OCI-LY1 (cell line): Measurements from ENCODE around the gene ADAM8.

Experiments used
- H2AFZ ChIP-seq: fragments of 200-600 bp; sonication (generic), shearing (Covaris generic); 2 replicates; pipeline ENCODE4 v1.6.0; 2014; ENCODE audit warnings: antibody characterized with exemption, mild to moderate bottlenecking, low read length
- H3F3A ChIP-seq: fragments of 200-600 bp; sonication (generic), shearing (Covaris generic); 2 replicates; pipeline ENCODE4 v1.6.0; 2014; ENCODE audit warnings: mild to moderate bottlenecking, antibody characterized with exemption, low read length, moderate library complexity; ENCODE audit not compliant: insufficient read depth
- H3K27ac ChIP-seq: fragments of 200-600 bp; sonication (generic); 2 replicates; pipeline ENCODE4 v1.5.1; 2014; ENCODE audit warnings: low read length, mixed run types, mild to moderate bottlenecking, low read depth; ENCODE audit not compliant: poor library complexity, severe bottlenecking
- H3K27me3 ChIP-seq: fragments of 200-600 bp; sonication (generic); 2 replicates; pipeline ENCODE4 v1.6.0; 2014; ENCODE audit warnings: antibody characterized with exemption, mild to moderate bottlenecking, low read length, moderate library complexity; ENCODE audit not compliant: insufficient read depth
- H3K36me3 ChIP-seq: fragments of 200-600 bp; sonication (generic); 2 replicates; pipeline ENCODE4 v1.6.1; 2014; ENCODE audit warnings: mild to moderate bottlenecking, antibody characterized with exemption, low read length, moderate library complexity, mixed read lengths; ENCODE audit not compliant: insufficient read depth
- H3K4me1 ChIP-seq: fragments of 200-600 bp; sonication (generic); 2 replicates; pipeline ENCODE4 v1.5.1; 2014; ENCODE audit warnings: mild to moderate bottlenecking, low read length, moderate library complexity; ENCODE audit not compliant: insufficient read depth, severe bottlenecking
- H3K4me2 ChIP-seq: fragments of 200-600 bp; sonication (generic), shearing (Covaris generic); 2 replicates; pipeline ENCODE4 v1.6.1; 2014; ENCODE audit warnings: low read length
- H3K4me3 ChIP-seq: fragments of 200-600 bp; sonication (generic); 2 replicates; pipeline ENCODE4 v1.5.1; 2014; ENCODE audit warnings: low read length, low read depth, mild to moderate bottlenecking, mixed read lengths; ENCODE audit not compliant: poor library complexity, severe bottlenecking
- H3K79me2 ChIP-seq: fragments of 200-600 bp; shearing (Covaris generic); 2 replicates; pipeline ENCODE4 v1.6.1; 2016; ENCODE audit warnings: mixed run types, low read length, mixed read lengths; ENCODE audit not compliant: insufficient read depth
- H3K9ac ChIP-seq: fragments of 200-600 bp; sonication (generic), shearing (Covaris generic); 2 replicates; pipeline ENCODE4 v1.6.1; 2014; ENCODE audit warnings: mild to moderate bottlenecking, low read length, mixed read lengths
- H3K9me2 ChIP-seq: fragments of 200-600 bp; sonication (generic), shearing (Covaris generic); 2 replicates; pipeline ENCODE4 v1.6.1; 2014; ENCODE audit warnings: low read depth, mild to moderate bottlenecking, low read length, mixed read lengths
- H3K9me3 ChIP-seq: fragments of 200-600 bp; shearing (Covaris generic); 2 replicates; pipeline ENCODE4 v1.6.1; 2014; ENCODE audit warnings: low read length, mixed read lengths
- H4K20me1 ChIP-seq: fragments of 200-600 bp; sonication (generic), shearing (Covaris generic); 2 replicates; pipeline ENCODE4 v1.6.0; 2016; ENCODE audit warnings: mild to moderate bottlenecking, low read length; ENCODE audit not compliant: insufficient read depth
- CTCF ChIP-seq: fragments of 200-600 bp; sonication (generic), shearing (Covaris generic); IDR thresholded peaks from 2 replicates; pipeline ENCODE4 v1.5.1; 2017; ENCODE audit warnings: mild to moderate bottlenecking, antibody characterized with exemption, low read length, moderate library complexity, mixed read lengths
- EZH2 ChIP-seq: fragments of 200-600 bp; sonication (generic), shearing (Covaris generic); IDR thresholded peaks from 2 replicates; pipeline ENCODE4 v1.8.0; 2017; ENCODE audit warnings: borderline replicate concordance, mixed run types, mild to moderate bottlenecking, antibody characterized with exemption, low read length, moderate library complexity, mixed read lengths

The ADAM8 gene

GRCh38 chr10:133263674-133264073, 13.0 kb downstream of the ADAM8 start:
- H3K27me3 ChIP-seq = peaks cover 12% of the 10 kb centered on the region
- H3K9ac ChIP-seq = no peak overlapping the region
- TF ChIP-seq EZH2 (no peak), CTCF (no peak)

GRCh38 chr10:133262696-133263095, 14.0 kb downstream of the ADAM8 start:
- Histone ChIP-seq H3K4me3 (no peak overlapping the region), H3F3A (no peaks in the 10 kb centered on the region), H3K27ac (no peak overlapping the region), H3K9me3 (no peaks in the 10 kb centered on the region), H3K27me3 (peaks cover 12% of the 10 kb centered on the region), H3K36me3 (no peaks in the 10 kb centered on the region), H3K4me1 (peaks cover 9% of the 10 kb centered on the region), H4K20me1 (no peaks in the 10 kb centered on the region), H2AFZ (no peak overlapping the region), H3K4me2 (no peak overlapping the region), H3K79me2 (no peaks in the 10 kb centered on the region), H3K9ac (no peak overlapping the region), H3K9me2 (no peaks in the 10 kb centered on the region)
- TF ChIP-seq CTCF (no peak), EZH2 (no peak)

More at GRCh38 chr10:133263674-133264073, 13.0 kb downstream of the ADAM8 start:
- no peak overlapping the region for H3K27ac ChIP-seq
- H3K4me2 ChIP-seq = no peak overlapping the region
- H3K9me3 ChIP-seq = no peaks in the 10 kb centered on the region
- H3K79me2 ChIP-seq = no peaks in the 10 kb centered on the region
- H3K36me3 ChIP-seq = no peaks in the 10 kb centered on the region
- H4K20me1 ChIP-seq = no peaks in the 10 kb centered on the region
- H2AFZ ChIP-seq = no peak overlapping the region
- H3K4me1 ChIP-seq = peaks cover 9% of the 10 kb centered on the region
- no peaks in the 10 kb centered on the region for H3F3A ChIP-seq
- H3K4me3 ChIP-seq = no peak overlapping the region
- no peaks in the 10 kb centered on the region for H3K9me2 ChIP-seq

- H3K4me1 ChIP-seq = peaks cover 9% of the 10 kb centered on the region
- peak overlapping the region; percentile 81 for H3K4me3 ChIP-seq
- no peaks in the 10 kb centered on the region for H3K9me3 ChIP-seq
- no peaks in the 10 kb centered on the region for H3K79me2 ChIP-seq
- H3K27ac ChIP-seq = no peak overlapping the region
- H3K4me2 ChIP-seq = peak overlapping the region; percentile 97
- peaks cover 12% of the 10 kb centered on the region for H3K27me3 ChIP-seq
- H2AFZ ChIP-seq = no peak overlapping the region
- H3K9ac ChIP-seq = peak overlapping the region; percentile 84
- H3F3A ChIP-seq = no peaks in the 10 kb centered on the region
- no peaks in the 10 kb centered on the region for H3K36me3 ChIP-seq
- TF ChIP-seq CTCF (no peak), EZH2 (no peak)
- no peaks in the 10 kb centered on the region for H4K20me1 ChIP-seq
- no peaks in the 10 kb centered on the region for H3K9me2 ChIP-seq
Observed at GRCh38 chr10:133261726-133262325, 14.8 kb downstream of the ADAM8 start.
